Measurements from ENCODE around the gene PROK1. TPM values are rescaled to one million over a fixed set of nuclear protein-coding genes. Genes with fewer than 3 reads are reported as not detected.

PROK1 gene
- total and polyA plus RNA-seq, 11 donors: 0.07 to 3.4 (median 0.40) TPM; not detected in 4

- Histone ChIP-seq H3K27me3 (no peaks in the 10 kb centered on the region), H3K36me3 (no peaks in the 10 kb centered on the region), H3K9me3 (no peaks in the 10 kb centered on the region), H3K4me3 (no peak overlapping the region), H3K4me1 (no peaks in the 10 kb centered on the region), H3K27ac (no peak overlapping the region)
- ATAC-seq (no peak), DNase-seq (no peak)
- intact Hi-C loops (cut with DNase I): loop anchor here in 4 of 10 donors (5.0 to 10.0 kb wide), 4 partner anchors 82 to 292 kb away; no protein-coding TSS in a partner anchor
- WGBS, 4 donors: 63 to 72% (median 67%) methylated on average over 21 of the region's 21 CpGs
- TF ChIP-seq CTCF (IDR thresholded peaks at IDR 0.05) (no peak), POLR2A (IDR thresholded peaks at IDR 0.05) (no peak)
These were observed 43.8 kb downstream of the PROK1 start for GRCh38 chr1:110494522-110495406.

GRCh38 chr1:110495926-110496600, 45.1 kb downstream of the PROK1 start:
- peak in 4 of 5 donors; percentile 62 to 77 (median 68) for DNase-seq
- Histone ChIP-seq H3K27ac (no peak overlapping the region), H3K36me3 (no peaks in the 10 kb centered on the region), H3K4me3 (no peak overlapping the region), H3K9me3 (no peaks in the 10 kb centered on the region), H3K4me1 (no peaks in the 10 kb centered on the region), H3K27me3 (no peaks in the 10 kb centered on the region)
- 21 to 26% (median 24%) methylated on average over 8 of the region's 8 CpGs for WGBS, 4 donors
- ATAC-seq: peak; percentile 60 to 88 (median 81)
- intact Hi-C loops (cut with DNase I): loop anchor here in 5 of 10 donors (1.0 to 10.0 kb wide), 8 partner anchors 36 to 294 kb away; no protein-coding TSS in a partner anchor
- TF ChIP-seq POLR2A (IDR thresholded peaks at IDR 0.05) (no peak), CTCF (IDR thresholded peaks at IDR 0.05) (peak; percentile 78 to 94 (median 90))

GRCh38 chr1:110498270-110498669, 47.3 kb downstream of the PROK1 start:
- ATAC-seq: no peak
- no peak for DNase-seq
- no peak overlapping the region for H3K4me3 ChIP-seq
- intact Hi-C loops (cut with DNase I): loop anchor here in 4 of 10 donors (5.0 to 10.0 kb wide), 4 partner anchors 86 to 296 kb away; no protein-coding TSS in a partner anchor
- no peaks in the 10 kb centered on the region for H3K9me3 ChIP-seq
- H3K36me3 ChIP-seq: no peaks in the 10 kb centered on the region
- H3K27ac ChIP-seq: no peak overlapping the region
- 59 to 75% (median 72%) methylated on average over 4 to 6 of the region's 6 CpGs for WGBS, 4 donors
- TF ChIP-seq CTCF (IDR thresholded peaks at IDR 0.05): no peak
- TF ChIP-seq POLR2A (IDR thresholded peaks at IDR 0.05): no peak
- H3K4me1 ChIP-seq: peaks cover 0 to 4% (median 0%) of the 10 kb centered on the region in 12 donors
- H3K27me3 ChIP-seq: no peaks in the 10 kb centered on the region

Measured in heart left ventricle (tissue), 16 donors.